NCI-H1436 treated with DMSO at 0.1 percent for 48 hours (cell line): Measurements from ENCODE around the gene GAS7.
"Not testable (repeated sequence)": the region's sequence is repeated elsewhere in the genome, so short reads cannot be mapped to it uniquely, and the experiment has no call there.

Experiments used
- DNase-seq: peaks from one replicate; lab custom pipeline; 2025; lab: John Stamatoyannopoulos, UW

Gene GAS7

DNA sequence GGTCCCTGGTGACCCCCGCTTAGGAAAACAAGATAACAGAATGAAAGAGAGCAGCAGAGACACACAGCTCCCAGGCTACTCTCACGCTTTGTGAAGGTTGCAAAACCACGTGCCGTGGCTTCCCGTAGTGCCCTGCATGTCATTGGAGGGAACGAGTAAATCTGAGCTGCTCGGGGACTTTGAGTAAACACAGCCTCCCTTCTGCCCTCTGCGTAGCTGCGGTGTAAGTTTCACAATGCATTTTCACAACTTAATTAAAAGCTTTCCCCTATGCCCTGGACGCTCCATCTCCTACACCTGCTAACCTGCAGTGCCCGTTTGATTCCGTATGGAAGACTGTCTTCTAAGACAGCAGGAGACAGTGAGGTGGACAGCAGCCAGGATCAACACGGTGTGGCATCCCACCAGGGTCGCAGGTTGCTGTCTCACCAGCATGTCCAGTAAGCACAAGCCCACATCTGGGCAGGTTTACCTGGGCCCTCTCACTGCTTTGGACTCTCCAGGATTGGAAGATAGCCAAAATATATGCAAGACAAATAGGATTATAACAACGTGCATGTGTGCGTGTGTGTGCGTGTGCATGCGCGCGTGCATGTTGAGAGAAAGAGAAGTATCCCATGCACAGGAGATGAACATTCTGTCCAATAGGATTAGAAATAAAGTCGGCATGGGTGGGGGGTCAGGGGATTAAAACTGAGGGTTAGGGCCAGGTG is 177.0 kb downstream of the GAS7 start:
- no peak for DNase-seq

DNA sequence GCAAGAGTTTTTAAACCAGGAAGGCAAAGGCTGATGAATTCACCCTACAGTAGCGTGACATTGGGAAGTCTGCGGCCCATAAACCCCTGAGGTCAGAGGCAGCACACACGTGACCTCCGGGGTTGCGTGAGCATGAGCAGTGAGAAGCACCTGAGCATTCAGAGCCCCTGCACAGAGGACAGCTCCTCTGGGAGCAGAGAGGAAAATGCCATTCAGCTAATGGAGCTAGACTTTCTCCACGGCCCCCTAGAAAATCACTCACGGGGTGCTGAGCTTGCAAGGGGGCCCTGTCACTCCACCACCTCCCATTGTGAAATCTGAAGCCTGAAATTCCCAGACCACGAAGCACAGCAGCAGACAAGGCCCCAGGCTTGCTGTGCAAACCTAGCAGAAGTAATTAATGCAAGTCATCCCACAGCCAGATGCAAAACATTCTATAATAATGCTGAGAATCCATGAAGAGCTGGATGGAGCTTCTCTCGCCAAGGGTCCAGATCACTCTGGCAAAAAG is 178.4 kb downstream of the GAS7 start:
- no peak for DNase-seq

DNA sequence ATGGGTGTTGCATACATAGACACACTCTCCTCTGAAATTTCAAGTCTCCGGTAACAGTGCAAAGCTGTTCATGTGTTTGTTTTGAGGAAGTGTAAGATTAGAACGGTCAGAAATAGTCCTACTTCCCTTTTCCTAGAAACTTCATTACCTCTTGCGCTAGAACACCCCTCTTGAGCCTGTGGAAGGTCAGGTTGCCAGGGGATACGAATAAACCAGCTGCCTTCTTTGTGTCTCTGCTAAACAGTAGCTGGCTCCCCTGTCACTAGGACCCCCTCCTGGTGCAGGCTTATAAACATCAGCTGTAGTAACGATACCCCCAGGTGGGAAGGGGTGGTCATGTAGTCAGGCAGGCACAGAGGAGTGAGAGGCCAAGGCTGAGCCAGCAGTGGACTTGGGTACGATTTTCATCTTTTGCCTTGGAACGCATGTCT is 179.9 kb downstream of the GAS7 start:
- no peak for DNase-seq

DNA sequence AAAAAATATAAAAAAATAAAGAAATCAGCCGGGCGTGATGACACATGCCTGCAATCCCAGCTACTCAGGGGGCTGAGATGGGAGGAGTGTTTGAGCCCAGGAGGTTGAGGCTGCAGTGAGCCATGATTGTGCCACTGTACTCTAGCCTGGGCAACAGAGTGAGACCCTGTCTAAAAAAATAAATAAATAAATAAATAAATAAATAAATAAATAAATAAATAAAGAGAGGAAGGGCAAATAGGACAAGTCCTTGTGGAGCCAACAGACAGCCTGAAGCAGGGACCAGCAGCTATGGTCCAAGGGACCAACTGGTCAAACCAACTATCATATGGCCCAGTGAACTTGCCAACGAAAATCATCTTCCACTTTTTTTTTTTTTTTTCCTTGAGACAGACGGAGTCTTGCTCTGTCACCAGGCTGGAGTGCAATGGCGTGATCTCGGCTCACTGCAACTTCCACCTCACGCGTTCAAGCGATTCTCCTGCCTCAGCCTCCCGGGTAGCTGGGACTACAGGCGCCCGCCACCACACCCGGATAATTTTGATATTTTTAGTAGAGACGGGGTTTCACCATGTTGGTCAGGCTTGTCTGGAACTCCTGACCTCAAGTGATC is 181.3 kb downstream of the GAS7 start:
- not testable (repeated sequence) for DNase-seq

DNA sequence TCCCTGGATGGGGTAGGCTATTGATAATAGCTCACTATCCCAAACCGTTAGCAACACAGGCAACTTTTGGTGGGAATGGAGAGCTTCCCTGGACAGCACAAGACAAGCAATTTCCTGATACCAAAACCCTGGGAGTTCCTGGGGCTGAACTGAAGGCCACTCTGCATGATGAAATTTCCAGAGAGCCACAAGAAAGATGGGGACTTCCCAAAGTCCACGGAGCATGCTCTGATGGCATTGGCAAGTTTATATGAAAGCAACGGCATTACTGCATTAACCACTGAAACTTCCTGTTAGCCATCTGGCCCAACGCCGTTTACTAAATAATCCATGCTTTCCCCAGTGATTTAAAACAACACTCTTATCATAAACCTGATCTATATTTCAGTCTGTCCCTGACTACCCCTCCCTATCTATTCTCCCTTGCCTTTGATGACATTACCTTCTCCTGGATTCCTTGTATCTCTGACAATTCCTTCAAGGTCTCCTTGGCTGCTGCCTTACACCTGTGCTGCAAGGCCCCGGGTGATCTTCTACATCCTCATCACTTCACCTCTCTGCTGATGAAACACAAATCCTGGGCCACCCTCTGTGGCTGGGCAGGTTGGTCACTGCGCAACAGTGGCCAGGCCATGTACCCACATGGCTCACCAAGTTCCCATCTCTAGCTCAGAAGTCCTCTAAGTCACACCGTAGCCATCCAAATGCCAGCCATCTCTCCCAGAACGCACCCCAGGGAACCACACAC is 184.9 kb downstream of the GAS7 start:
- DNase-seq: no peak

DNA sequence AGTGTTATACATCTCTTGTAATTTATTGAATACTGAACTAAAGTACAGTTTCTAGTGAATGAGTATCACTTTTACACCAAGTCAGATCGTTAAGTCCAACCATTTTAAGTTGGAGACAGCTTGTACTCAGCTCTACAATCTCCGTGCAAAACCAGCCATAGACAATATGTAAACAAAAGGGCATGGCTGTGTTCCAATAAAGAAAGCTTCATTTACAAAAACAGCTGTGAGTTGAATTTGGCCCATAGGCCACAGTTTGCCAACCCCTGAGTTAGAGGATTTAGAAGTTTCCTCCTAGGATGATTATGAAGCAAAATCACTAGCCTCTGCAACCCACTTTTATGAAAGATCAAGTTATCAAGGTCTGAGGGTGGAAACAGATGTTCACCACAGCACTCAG is 187.7 kb downstream of the GAS7 start:
- DNase-seq: no peak

DNA sequence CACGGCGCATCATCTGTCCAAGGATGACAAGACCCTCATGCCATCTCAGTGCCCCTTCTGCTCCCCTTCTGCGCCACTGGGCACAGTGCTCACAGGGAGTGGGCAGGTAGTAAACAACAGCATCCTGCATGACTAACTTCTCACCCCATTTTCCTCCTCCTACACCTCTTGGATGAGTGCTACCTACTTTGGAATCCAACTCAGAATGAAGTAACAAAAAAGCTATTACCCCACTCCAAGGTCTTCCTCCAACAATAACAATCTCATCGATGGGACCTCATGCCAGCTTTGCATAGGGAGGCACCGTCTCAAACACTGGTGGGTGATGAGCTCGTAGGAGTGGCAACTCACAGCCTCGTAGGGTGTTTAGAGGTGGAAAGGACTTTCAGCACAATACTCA is 194.7 kb downstream of the GAS7 start:
- DNase-seq: no peak

DNA sequence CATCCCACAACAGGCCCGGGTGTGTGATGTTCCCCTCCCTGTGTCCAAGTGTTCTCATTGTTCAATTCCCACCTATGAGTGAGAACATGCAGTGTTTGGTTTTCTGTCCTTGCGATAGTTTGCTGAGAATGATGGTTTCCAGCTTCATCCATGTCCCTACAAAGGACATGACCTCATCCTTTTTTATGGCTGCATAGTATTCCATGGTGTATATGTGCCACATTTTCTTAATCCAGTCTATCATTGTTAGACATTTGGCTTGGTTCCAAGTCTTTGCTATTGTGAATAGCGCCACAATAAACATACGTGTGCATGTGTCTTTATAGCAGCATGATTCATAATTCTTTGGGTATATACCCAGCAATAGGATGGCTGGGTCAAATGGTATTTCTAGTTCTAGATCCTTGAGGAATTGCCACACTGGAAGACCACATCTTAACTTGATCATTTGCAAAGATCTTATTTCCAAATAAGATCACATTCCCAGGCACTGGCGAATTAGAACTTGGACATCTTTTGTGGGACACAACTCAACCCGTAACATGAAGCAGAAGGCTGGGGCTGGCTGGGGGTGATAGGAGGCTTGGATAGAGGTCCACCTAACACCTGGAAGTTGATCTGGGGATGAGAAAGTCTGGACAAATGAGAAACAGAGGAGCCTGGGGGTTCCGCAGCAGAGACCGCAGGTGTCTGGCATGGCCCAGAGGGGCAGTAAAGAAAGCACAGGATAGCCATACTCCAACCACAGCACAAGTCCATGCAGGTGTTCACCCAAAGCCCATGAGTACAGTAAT is 195.6 kb downstream of the GAS7 start:
- DNase-seq: not testable (repeated sequence)

DNA sequence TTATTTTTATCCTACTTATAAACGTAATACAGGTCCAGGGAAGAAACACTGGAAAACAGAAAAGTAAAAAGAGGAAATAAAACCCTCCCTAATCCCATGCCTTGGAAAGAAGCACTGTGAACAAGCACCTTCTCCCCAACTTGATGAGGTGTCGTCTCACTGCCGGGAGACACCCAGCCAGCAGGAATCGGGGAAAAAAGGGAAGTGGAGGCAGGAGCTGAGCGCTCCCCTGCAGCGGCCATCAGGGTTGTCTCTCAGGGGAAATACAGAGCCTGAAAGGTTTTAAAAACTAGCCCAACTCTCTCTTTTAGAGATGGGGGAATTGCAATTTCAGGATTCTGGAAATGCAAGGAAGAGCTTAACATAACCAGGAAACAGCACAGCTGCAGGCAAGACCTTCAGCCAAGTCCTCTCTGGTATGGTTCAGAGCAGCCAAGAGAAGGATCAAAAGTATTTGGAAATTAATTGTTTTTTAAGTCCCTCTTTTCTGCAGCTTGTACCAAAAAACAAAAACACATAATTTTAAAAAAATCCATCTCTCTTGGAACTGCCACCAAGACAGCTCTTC is 197.0 kb downstream of the GAS7 start:
- DNase-seq: no peak

DNA sequence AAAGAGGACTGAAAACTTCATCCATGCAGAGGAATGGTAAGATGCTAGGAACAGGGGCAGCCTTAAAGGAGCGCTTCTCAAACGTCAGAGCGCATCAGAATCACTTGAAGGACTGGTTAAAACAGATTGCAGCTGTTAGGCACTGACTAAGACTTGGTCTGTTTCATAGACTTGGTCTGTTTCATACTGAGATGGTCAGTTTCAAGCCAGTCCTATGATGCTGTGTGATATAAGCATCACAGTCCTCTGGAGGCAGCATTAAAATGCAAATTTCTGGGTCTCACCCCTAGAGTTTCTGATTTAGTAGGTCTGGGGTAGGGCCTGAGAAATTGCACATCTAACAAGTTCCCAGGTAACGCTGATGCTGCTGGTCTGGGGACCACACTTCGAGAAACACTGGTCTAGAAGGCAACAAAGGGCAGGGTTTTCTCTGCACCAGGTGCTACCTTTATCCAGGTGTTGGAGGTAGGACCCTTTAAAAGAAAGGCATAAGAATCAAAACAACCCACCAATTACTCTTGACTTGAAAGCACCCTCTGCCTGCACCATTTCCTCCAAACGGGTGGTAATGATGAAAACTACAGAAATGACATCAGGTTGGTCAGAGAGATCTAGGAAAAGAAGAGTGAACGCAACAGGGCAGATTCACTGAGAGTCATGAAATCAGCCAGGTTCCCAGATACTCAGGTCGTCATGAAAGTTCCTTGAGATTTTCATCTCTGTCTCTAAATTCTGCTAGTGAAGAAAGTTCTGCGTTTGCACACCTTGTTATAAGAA is 198.3 kb downstream of the GAS7 start:
- DNase-seq: no peak

DNA sequence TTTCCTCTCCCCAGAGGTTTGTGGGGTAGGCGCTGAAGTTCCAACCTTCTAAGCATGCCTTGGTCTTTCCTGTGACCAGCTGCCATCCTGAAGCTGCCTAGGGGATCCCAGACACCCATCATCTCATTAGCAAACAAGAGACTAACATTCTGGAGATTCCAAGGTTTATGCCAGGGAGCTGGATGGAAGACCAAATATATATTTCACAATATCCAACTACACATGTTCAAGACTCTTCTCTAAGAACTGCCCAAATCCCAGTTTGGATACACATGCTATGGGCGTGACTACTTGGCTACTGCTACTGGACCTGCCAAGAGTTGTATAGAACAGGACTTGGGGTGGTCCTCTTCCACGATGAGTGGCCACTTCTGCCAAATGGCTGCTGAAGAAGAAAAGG is 200.3 kb downstream of the GAS7 start:
- no peak for DNase-seq

DNA sequence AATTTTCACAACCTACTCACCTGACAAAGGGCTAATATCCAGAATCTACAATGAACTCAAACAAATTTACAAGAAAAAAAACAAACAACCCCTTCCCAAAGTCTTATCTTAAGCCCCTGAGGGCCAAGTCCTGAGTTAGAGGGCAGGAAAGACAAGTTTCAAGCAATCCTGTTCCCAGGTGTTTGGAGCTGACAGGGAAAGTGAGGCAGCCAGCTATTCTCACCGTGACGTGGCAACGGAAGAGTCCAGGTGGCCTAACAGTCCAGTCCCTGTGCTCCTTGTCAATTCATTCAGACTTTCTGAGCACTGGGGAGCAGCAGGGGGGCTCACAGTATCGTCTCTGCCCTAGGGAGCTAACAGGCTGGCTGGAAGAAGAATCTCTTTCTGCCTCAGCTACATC is 203.6 kb downstream of the GAS7 start:
- no peak for DNase-seq

DNA sequence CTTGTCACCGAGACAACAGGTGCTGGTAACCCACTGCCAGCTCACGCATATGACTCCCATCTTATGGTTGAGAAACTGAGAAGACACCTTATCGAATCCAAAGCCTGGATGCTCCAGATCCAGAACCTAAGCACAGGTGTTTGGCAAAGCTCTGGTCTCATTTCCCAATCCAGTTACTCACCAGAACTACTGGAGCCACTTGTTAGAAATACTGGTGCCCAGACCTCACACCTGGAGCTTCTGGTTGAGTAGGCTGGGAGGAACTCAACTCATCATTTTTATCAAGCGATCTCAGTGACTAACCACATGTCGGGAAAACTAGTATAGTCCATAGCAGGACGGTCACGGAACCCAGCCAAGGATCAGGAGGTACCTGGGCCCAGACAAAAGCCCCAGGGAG is 206.6 kb downstream of the GAS7 start:
- no peak for DNase-seq

DNA sequence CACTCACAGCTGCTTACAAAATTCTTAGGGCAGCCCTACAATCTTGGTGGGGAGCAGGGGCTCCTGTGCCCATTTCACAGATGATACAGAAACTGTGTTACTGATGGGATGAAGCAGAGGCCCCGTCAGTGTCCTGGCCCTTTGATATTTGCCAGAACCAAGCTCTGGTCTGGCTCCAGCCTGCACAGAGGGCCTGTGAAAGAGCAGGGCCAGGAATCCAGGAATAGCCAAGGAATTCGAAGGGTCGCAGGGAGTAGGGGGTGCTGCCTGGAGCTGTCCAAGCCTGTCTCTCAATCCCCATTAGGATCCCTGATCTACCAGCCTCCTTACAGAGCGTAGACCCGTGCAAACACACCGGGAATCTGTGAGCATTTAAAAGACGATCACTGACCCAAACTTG is 207.1 kb downstream of the GAS7 start:
- DNase-seq: no peak

DNA sequence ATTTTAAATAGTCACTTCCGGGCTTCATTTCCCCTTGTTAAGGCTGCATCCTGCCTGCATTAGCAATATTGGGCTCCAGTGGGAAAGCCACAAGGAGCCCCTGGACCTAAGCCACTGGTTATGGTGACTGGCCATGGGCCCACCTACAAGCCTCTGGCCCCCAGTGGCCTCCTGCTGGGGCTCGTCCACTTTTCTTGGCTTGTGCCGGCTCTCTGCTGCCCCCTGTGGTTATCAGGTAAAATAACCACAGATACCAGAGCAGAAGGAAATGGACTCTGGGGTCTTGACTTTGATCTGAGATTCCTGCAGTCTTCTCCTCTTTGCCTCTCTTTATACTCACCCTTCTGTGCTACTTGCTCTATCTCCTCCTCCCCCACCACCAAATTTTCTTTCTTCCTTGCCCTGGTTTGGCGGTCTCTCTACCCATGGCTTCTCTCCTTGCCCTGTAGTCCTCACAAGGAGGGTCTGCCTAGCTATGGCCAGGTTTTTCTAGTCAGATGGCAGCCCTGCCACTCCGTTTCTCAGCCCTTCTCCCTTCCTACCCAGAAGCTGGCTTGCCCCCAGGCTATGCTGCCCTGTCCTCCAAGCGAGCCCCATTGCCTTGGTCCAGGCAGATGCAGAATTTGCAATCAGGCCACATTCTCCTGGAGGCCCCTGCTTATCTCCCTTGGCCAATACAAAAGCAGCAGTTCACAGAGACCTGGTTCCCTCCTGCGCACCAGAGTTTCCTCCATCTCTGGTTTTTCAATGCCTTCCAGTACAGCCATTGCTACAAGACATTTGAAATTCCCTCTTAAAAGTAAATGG is 210.4 kb downstream of the GAS7 start:
- DNase-seq: no peak

DNA sequence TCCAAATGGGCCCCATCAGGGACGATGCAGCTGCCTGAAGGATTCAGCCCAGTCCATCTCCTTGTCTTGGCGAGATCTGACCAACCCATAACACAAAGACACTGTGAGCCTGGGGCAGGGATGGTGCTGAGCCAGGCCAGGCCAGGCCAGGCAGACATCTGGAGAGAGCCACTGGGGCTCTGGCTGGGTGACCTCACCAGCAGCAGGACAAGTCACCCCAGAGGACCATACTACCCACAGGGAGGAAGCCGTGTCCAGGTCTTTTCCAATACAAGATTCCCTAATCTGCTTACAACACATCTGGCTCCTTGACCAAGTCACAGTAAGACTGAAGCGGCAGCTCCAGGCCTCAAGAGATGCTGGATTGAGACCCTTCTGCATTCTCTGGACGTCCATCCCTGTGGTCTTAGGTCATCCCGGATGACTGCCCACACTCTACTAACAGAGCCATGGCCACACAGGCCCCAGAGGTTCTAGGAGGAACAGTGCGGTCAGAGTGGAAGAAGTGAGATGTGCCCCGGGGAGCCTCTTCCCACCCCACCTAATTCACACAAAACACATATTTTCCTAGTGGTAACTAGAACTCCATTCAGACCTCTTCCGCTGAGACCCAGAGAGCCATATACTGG is 211.5 kb downstream of the GAS7 start:
- no peak for DNase-seq

DNA sequence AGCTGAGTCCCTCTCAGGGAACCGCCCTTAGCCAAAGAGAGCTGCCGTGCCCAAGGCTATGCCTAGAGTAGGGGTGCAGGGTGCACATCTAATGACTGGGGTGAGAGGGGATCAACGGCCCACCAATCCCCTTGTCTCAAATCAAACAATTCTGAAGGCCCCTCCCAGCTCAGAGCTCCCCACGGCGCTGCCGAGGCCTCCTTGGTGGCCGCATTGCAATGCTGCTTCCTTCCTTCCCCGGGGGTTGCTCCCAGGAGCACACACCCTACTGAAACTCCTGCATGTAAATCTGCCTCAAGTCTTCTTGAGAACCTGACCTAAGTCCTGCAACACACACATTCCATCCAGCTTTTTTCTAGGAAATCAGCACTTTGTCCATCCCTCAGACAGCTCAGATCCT is 212.8 kb downstream of the GAS7 start:
- DNase-seq: no peak

DNA sequence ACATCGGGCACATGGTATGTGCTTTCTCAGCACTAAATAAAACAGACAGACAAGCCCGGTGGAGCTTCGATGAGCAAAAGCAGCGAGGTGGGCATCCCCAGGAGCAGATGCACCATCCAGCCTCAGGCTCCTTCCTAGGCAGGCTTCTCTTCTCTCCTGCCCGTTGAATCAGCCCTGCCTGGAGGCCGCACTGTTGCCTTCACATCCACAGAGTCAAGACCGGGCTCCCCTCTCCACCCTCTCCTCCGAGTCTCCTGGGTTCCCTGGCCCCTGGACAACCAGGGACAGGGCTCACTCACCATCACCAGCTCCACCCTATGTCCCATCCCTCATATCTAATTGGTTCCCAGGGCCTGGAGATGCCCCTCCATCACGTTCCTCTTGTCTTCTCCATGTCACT is 213.6 kb downstream of the GAS7 start:
- no peak for DNase-seq

DNA sequence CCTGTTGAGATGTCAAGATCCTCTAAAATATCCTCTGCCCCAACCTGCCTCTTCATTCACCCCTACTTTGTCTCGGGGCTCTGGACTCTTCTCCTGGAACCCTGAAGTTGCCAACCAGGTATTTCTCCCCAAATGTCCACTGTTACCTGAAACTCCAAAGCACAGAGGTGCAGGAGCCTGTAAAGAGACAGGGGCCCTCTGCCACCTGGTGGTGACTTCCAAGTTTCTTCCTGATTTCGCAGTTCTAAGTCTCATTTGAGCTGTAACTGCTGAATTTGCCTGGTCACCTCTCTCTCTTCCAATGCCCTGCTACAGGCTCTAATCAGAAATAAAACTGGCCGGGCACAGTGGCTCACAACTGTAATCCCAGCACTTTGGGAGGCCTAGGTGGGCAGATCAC is 216.2 kb downstream of the GAS7 start:
- no peak for DNase-seq
